HEK293 (cell line): ENCODE measurements around the gene C5AR2.

Source experiments
- KLF16 ChIP-seq: fragments of 450-650 bp; formaldehyde crosslinking; IDR thresholded peaks from 2 replicates; pipeline ENCODE4 v1.5.1; 2017; ENCODE audit warnings: missing biosample characterization, missing genetic modification characterization
- MYNN ChIP-seq: fragments of 450-650 bp; formaldehyde crosslinking; IDR thresholded peaks from 2 replicates; pipeline ENCODE4 v1.5.1; 2016; ENCODE audit warnings: missing biosample characterization, missing genetic modification characterization, borderline replicate concordance
- RBAK ChIP-seq: fragments of 450-650 bp; formaldehyde crosslinking; IDR thresholded peaks from 2 replicates; pipeline ENCODE4 v1.5.1; 2016; ENCODE audit warnings: missing biosample characterization, missing genetic modification characterization
- TRIM28 ChIP-seq: IDR thresholded peaks from 2 replicates; pipeline ENCODE4 v1.6.1; 2011; ENCODE audit warnings: low read length, control low read depth, borderline replicate concordance
- ZBTB8A ChIP-seq: fragments of 450-650 bp; formaldehyde crosslinking; IDR thresholded peaks from 2 replicates; pipeline ENCODE4 v1.5.1; 2016; ENCODE audit warnings: missing biosample characterization, missing genetic modification characterization
- ZNF558 ChIP-seq: fragments of 450-650 bp; formaldehyde crosslinking; IDR thresholded peaks from 2 replicates; pipeline ENCODE4 v1.5.1; 2016; ENCODE audit warnings: missing biosample characterization, missing genetic modification characterization
- TF ChIP-seq, protein P1 (sequence below): fragments of 450-650 bp; formaldehyde crosslinking; IDR thresholded peaks from 2 replicates; pipeline ENCODE4 v1.5.1; 2016; ENCODE audit warnings: missing biosample characterization, missing genetic modification characterization
- TF ChIP-seq, protein P2 (sequence below): fragments of 450-650 bp; formaldehyde crosslinking; IDR thresholded peaks from 2 replicates; pipeline ENCODE4 v1.5.1; 2016; ENCODE audit warnings: missing biosample characterization, missing genetic modification characterization
- TF ChIP-seq, protein P3 (sequence below): fragments of 450-650 bp; IDR thresholded peaks from 2 replicates; pipeline ENCODE4 v1.5.1; 2018; ENCODE audit warnings: missing biosample characterization, mild to moderate bottlenecking, missing genetic modification characterization

DNA sequence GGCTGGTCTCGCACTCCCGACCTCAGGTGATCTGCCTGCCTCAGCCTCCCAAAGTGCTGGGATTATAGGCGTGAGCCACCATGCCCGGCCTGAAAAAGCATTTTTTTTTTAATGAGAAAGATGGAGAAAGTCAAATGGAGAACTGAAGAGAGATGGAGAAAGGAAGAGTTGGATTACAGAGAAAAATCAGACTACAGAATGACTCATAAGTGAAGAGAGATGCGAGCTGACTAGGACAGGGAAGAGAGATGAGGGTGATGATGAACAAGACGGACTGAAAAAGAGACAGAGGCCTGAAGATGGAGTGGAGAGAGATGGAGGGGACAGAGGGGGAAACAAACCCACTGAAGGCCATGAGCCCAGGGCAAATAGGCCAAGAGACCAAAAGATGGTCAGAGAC lies 18.7 kb downstream of the C5AR2 start:
- TF ChIP-seq ZNF558 (no peak), ZBTB8A (tag by site-specific recombination) (no peak), MYNN (tag by site-specific recombination) (no peak), RBAK (tag by site-specific recombination) (no peak), TRIM28 (no peak), KLF16 (tag by site-specific recombination) (no peak)
- TF ChIP-seq, protein P1, sequence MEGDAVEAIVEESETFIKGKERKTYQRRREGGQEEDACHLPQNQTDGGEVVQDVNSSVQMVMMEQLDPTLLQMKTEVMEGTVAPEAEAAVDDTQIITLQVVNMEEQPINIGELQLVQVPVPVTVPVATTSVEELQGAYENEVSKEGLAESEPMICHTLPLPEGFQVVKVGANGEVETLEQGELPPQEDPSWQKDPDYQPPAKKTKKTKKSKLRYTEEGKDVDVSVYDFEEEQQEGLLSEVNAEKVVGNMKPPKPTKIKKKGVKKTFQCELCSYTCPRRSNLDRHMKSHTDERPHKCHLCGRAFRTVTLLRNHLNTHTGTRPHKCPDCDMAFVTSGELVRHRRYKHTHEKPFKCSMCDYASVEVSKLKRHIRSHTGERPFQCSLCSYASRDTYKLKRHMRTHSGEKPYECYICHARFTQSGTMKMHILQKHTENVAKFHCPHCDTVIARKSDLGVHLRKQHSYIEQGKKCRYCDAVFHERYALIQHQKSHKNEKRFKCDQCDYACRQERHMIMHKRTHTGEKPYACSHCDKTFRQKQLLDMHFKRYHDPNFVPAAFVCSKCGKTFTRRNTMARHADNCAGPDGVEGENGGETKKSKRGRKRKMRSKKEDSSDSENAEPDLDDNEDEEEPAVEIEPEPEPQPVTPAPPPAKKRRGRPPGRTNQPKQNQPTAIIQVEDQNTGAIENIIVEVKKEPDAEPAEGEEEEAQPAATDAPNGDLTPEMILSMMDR (tag by site-specific recombination) = no peak
- TF ChIP-seq, protein P2, sequence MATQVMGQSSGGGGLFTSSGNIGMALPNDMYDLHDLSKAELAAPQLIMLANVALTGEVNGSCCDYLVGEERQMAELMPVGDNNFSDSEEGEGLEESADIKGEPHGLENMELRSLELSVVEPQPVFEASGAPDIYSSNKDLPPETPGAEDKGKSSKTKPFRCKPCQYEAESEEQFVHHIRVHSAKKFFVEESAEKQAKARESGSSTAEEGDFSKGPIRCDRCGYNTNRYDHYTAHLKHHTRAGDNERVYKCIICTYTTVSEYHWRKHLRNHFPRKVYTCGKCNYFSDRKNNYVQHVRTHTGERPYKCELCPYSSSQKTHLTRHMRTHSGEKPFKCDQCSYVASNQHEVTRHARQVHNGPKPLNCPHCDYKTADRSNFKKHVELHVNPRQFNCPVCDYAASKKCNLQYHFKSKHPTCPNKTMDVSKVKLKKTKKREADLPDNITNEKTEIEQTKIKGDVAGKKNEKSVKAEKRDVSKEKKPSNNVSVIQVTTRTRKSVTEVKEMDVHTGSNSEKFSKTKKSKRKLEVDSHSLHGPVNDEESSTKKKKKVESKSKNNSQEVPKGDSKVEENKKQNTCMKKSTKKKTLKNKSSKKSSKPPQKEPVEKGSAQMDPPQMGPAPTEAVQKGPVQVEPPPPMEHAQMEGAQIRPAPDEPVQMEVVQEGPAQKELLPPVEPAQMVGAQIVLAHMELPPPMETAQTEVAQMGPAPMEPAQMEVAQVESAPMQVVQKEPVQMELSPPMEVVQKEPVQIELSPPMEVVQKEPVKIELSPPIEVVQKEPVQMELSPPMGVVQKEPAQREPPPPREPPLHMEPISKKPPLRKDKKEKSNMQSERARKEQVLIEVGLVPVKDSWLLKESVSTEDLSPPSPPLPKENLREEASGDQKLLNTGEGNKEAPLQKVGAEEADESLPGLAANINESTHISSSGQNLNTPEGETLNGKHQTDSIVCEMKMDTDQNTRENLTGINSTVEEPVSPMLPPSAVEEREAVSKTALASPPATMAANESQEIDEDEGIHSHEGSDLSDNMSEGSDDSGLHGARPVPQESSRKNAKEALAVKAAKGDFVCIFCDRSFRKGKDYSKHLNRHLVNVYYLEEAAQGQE = no peak
- TF ChIP-seq, protein P3, sequence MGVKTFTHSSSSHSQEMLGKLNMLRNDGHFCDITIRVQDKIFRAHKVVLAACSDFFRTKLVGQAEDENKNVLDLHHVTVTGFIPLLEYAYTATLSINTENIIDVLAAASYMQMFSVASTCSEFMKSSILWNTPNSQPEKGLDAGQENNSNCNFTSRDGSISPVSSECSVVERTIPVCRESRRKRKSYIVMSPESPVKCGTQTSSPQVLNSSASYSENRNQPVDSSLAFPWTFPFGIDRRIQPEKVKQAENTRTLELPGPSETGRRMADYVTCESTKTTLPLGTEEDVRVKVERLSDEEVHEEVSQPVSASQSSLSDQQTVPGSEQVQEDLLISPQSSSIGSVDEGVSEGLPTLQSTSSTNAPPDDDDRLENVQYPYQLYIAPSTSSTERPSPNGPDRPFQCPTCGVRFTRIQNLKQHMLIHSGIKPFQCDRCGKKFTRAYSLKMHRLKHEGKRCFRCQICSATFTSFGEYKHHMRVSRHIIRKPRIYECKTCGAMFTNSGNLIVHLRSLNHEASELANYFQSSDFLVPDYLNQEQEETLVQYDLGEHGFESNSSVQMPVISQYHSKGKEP (tag by site-specific recombination) = no peak
